ENCODE data around the gene PAQR4.
"Not testable (repeated sequence)": the region's sequence is repeated elsewhere in the genome, so short reads cannot be mapped to it uniquely, and the experiment has no call there.

PAQR4 gene

GRCh38 chr16:2968738-2969544 lies at the start of gene PAQR4:
TSS of gene PAQR4 (plus strand) at chr16:2969348. CDS start at chr16:2969675, 327 bp downstream.
- Mint-ChIP-seq H3K4me1 (ENCODE audit: low read depth) (peaks cover 46% of the 10 kb centered on the region), H3K27me3 (peaks cover 40% of the 10 kb centered on the region), H3K27ac (peak within 1 kb of the TSS; percentile 84), H3K36me3 (ENCODE audit: low read depth) (peaks cover 47% of the 10 kb centered on the region), H3K9me3 (no peaks in the 10 kb centered on the region), H3K4me3 (peak within 1 kb of the TSS; percentile 86)
- intact Hi-C loops (cut with micrococcal nuclease) = no loop called here

GRCh38 chr16:2919511-2920255 lies 49.5 kb upstream of the PAQR4 start:
- Mint-ChIP-seq H3K36me3 (ENCODE audit: low read depth) (peaks cover 69% of the 10 kb centered on the region), H3K27ac (peak overlapping the region; percentile 34), H3K4me1 (ENCODE audit: low read depth) (peaks cover 25% of the 10 kb centered on the region), H3K9me3 (no peaks in the 10 kb centered on the region), H3K4me3 (no peak overlapping the region), H3K27me3 (no peaks in the 10 kb centered on the region)
- intact Hi-C loops (cut with micrococcal nuclease) = loop anchor here (1.0 to 10.0 kb wide), 4 partner anchors 15 to 165 kb away; partner anchors contain the start of gene SRRM2

GRCh38 chr16:2923481-2923880 lies 45.7 kb upstream of the PAQR4 start:
- Mint-ChIP-seq H3K4me1 (ENCODE audit: low read depth) (peaks cover 21% of the 10 kb centered on the region), H3K36me3 (ENCODE audit: low read depth) (peaks cover 54% of the 10 kb centered on the region), H3K27ac (no peak overlapping the region), H3K9me3 (no peaks in the 10 kb centered on the region), H3K27me3 (no peaks in the 10 kb centered on the region), H3K4me3 (no peak overlapping the region)
- intact Hi-C loops (cut with micrococcal nuclease) = no loop called here

GRCh38 chr16:2924901-2925755 lies 44.0 kb upstream of the PAQR4 start:
- Mint-ChIP-seq H3K36me3 (ENCODE audit: low read depth) (peaks cover 55% of the 10 kb centered on the region), H3K9me3 (no peaks in the 10 kb centered on the region), H3K4me3 (no peak overlapping the region), H3K27ac (no peak overlapping the region), H3K4me1 (ENCODE audit: low read depth) (peaks cover 8% of the 10 kb centered on the region), H3K27me3 (no peaks in the 10 kb centered on the region)
- intact Hi-C loops (cut with micrococcal nuclease) = no loop called here

- Mint-ChIP-seq H3K36me3 (ENCODE audit: low read depth) (peaks cover 63% of the 10 kb centered on the region), H3K9me3 (no peaks in the 10 kb centered on the region), H3K4me3 (no peak overlapping the region)
These were observed 43.0 kb upstream of the PAQR4 start for GRCh38 chr16:2925951-2926649.

GRCh38 chr16:2926650-2926999 lies 42.5 kb upstream of the PAQR4 start:
- no peaks in the 10 kb centered on the region for H3K9me3 Mint-ChIP-seq
- no peaks in the 10 kb centered on the region for H3K27me3 Mint-ChIP-seq
- intact Hi-C loops (cut with micrococcal nuclease) = no loop called here
- H3K4me3 Mint-ChIP-seq = no peak overlapping the region
- peaks cover 66% of the 10 kb centered on the region for H3K36me3 Mint-ChIP-seq (ENCODE audit: low read depth)
- H3K27ac Mint-ChIP-seq = no peak overlapping the region
- peaks cover 8% of the 10 kb centered on the region for H3K4me1 Mint-ChIP-seq (ENCODE audit: low read depth)

More at GRCh38 chr16:2925951-2926649, 43.0 kb upstream of the PAQR4 start:
- Mint-ChIP-seq H3K27ac (no peak overlapping the region), H3K27me3 (no peaks in the 10 kb centered on the region), H3K4me1 (ENCODE audit: low read depth) (peaks cover 8% of the 10 kb centered on the region)
- intact Hi-C loops (cut with micrococcal nuclease) = no loop called here

GRCh38 chr16:2927010-2927646 lies 42.0 kb upstream of the PAQR4 start:
- intact Hi-C loops (cut with micrococcal nuclease) = no loop called here
- Mint-ChIP-seq H3K27me3 (no peaks in the 10 kb centered on the region), H3K36me3 (ENCODE audit: low read depth) (peaks cover 66% of the 10 kb centered on the region), H3K27ac (no peak overlapping the region), H3K4me3 (no peak overlapping the region), H3K4me1 (ENCODE audit: low read depth) (peaks cover 8% of the 10 kb centered on the region), H3K9me3 (no peaks in the 10 kb centered on the region)

GRCh38 chr16:2928151-2928550 lies 41.0 kb upstream of the PAQR4 start:
- H3K4me3 Mint-ChIP-seq; H3K27ac Mint-ChIP-seq; H3K4me1 Mint-ChIP-seq (ENCODE audit: low read depth); intact Hi-C loops (cut with micrococcal nuclease); H3K27me3 Mint-ChIP-seq; H3K9me3 Mint-ChIP-seq: not testable (repeated sequence)
- peaks cover 66% of the 10 kb centered on the region for H3K36me3 Mint-ChIP-seq (ENCODE audit: low read depth)

- Mint-ChIP-seq H3K27me3 (no peaks in the 10 kb centered on the region), H3K4me3 (no peak overlapping the region), H3K9me3 (no peaks in the 10 kb centered on the region), H3K4me1 (ENCODE audit: low read depth) (peaks cover 8% of the 10 kb centered on the region), H3K27ac (no peak overlapping the region), H3K36me3 (ENCODE audit: low read depth) (peaks cover 66% of the 10 kb centered on the region)
- intact Hi-C loops (cut with micrococcal nuclease) = no loop called here
These were observed 40.4 kb upstream of the PAQR4 start for GRCh38 chr16:2928796-2929195.

GRCh38 chr16:2929693-2930092 lies 39.5 kb upstream of the PAQR4 start:
- H3K4me3 Mint-ChIP-seq = no peak overlapping the region
- intact Hi-C loops (cut with micrococcal nuclease) = no loop called here
- peaks cover 67% of the 10 kb centered on the region for H3K36me3 Mint-ChIP-seq (ENCODE audit: low read depth)
- no peak overlapping the region for H3K27ac Mint-ChIP-seq
- no peaks in the 10 kb centered on the region for H3K27me3 Mint-ChIP-seq
- H3K4me1 Mint-ChIP-seq (ENCODE audit: low read depth) = peaks cover 8% of the 10 kb centered on the region
- no peaks in the 10 kb centered on the region for H3K9me3 Mint-ChIP-seq

- Mint-ChIP-seq H3K9me3 (no peaks in the 10 kb centered on the region), H3K4me3 (no peak overlapping the region), H3K27me3 (no peaks in the 10 kb centered on the region), H3K27ac (no peak overlapping the region), H3K36me3 (ENCODE audit: low read depth) (peaks cover 67% of the 10 kb centered on the region), H3K4me1 (ENCODE audit: low read depth) (peaks cover 8% of the 10 kb centered on the region)
- intact Hi-C loops (cut with micrococcal nuclease) = no loop called here
These were observed 38.9 kb upstream of the PAQR4 start for GRCh38 chr16:2930236-2930635.

- H3K27me3 Mint-ChIP-seq; H3K9me3 Mint-ChIP-seq; H3K4me1 Mint-ChIP-seq (ENCODE audit: low read depth); intact Hi-C loops (cut with micrococcal nuclease); H3K4me3 Mint-ChIP-seq; H3K27ac Mint-ChIP-seq: not testable (repeated sequence)
- H3K36me3 Mint-ChIP-seq (ENCODE audit: low read depth) = peaks cover 76% of the 10 kb centered on the region
These were observed 37.8 kb upstream of the PAQR4 start for GRCh38 chr16:2931231-2931914.
